Spinal cord (tissue), 10 donors: Measurements from ENCODE around the gene IRAK2. TPM values are rescaled to one million over a fixed set of nuclear protein-coding genes. Genes with fewer than 3 reads are reported as not detected.

Experiments
- DNase-seq, 6 donors: peaks; one replicate each; pipeline versions ENCODE4 v3.0.0 to v3.0.0-alpha.2; 2013 to 2015; ENCODE audit warnings: low spot score in 6 of 6, low read depth in 4 of 6
- H3K27ac ChIP-seq: one replicate; pipeline ENCODE4 v1.5.1; 2013; ENCODE audit warnings: low read depth, low read length, control low read depth
- H3K27me3 ChIP-seq: one replicate; pipeline ENCODE4 v1.6.1; 2013; ENCODE audit warnings: low read length; ENCODE audit not compliant: control insufficient read depth, insufficient read depth
- H3K36me3 ChIP-seq: one replicate; pipeline ENCODE4 v1.6.1; 2013; ENCODE audit warnings: low read length; ENCODE audit not compliant: control insufficient read depth, insufficient read depth
- H3K4me1 ChIP-seq: one replicate; pipeline ENCODE4 v1.6.1; 2013; ENCODE audit warnings: low read length; ENCODE audit not compliant: control insufficient read depth, insufficient read depth
- H3K4me3 ChIP-seq: one replicate; pipeline ENCODE4 v1.5.1; 2013; ENCODE audit warnings: low read depth, low read length, control low read depth
- H3K9me3 ChIP-seq: one replicate; pipeline ENCODE4 v1.6.1; 2013; ENCODE audit warnings: low read length; ENCODE audit not compliant: control insufficient read depth, insufficient read depth
- WGBS: methylation state at CpG from one replicate; pipeline ENCODE4 v1.1.5; 2013; ENCODE audit warnings: missing lambda C conversion rate; ENCODE audit not compliant: insufficient coverage; 5-methylcytosine and 5-hydroxymethylcytosine counted together
- polyA plus RNA-seq, 2 donors: library from polyadenylated mRNA; unstranded; fragments of 120-200 nt; gene quantifications; one replicate each; pipeline ENCODE4 v1.2.1, GENCODE V29; 2013; ENCODE audit not compliant: insufficient read length in 2 of 2
- total RNA-seq, 2 donors: library from RNA; depleted of rRNA in 1 of 2; stranded (reverse); fragments of 120-200 nt in 1 of 2; fragments of >200 nt in 1 of 2; gene quantifications; one replicate each; pipeline versions ENCODE4 v1.2.3 to v1.2.4, GENCODE V29; 2013 to 2014
- donor health status: healthy.

IRAK2 gene
- total and polyA plus RNA-seq, 4 donors, result 2.6 to 6.1 (median 5.0) TPM

- Histone ChIP-seq H3K27me3 (no peaks in the 10 kb centered on the region), H3K9me3 (no peaks in the 10 kb centered on the region), H3K4me1 (peaks cover 10% of the 10 kb centered on the region), H3K27ac (no peak overlapping the region), H3K4me3 (no peak overlapping the region), H3K36me3 (no peaks in the 10 kb centered on the region)
- 77% methylated on average over 9 of the region's 12 CpGs for WGBS
- DNase-seq, result no peak
Observed at GRCh38 chr3:10195366-10196089, 30.8 kb downstream of the IRAK2 start.

GRCh38 chr3:10196389-10197052 lies 31.8 kb downstream of the IRAK2 start:
- no peaks in the 10 kb centered on the region for H3K27me3 ChIP-seq
- H3K4me3 ChIP-seq, result no peak overlapping the region
- no peak overlapping the region for H3K27ac ChIP-seq
- H3K9me3 ChIP-seq, result no peaks in the 10 kb centered on the region
- no peak for DNase-seq
- WGBS, result 79% methylated on average over 9 of the region's 12 CpGs
- H3K36me3 ChIP-seq, result peaks cover 3% of the 10 kb centered on the region
- peaks cover 10% of the 10 kb centered on the region for H3K4me1 ChIP-seq

- H3K4me3 ChIP-seq, result no peak overlapping the region
- no peaks in the 10 kb centered on the region for H3K27me3 ChIP-seq
- WGBS, result no CpG with 5 or more reads among the region's 4 CpGs
Observed at GRCh38 chr3:10198226-10198625, 33.5 kb downstream of the IRAK2 start.

GRCh38 chr3:10198761-10199649 lies 34.3 kb downstream of the IRAK2 start:
- H3K27ac ChIP-seq, result no peak overlapping the region
- H3K9me3 ChIP-seq, result no peaks in the 10 kb centered on the region
- H3K27me3 ChIP-seq, result no peaks in the 10 kb centered on the region
- no peak overlapping the region for H3K4me3 ChIP-seq
- H3K36me3 ChIP-seq, result peaks cover 3% of the 10 kb centered on the region
- WGBS, result 81% methylated on average over 9 of the region's 12 CpGs
- H3K4me1 ChIP-seq, result peaks cover 6% of the 10 kb centered on the region
- no peak for DNase-seq

More at GRCh38 chr3:10198226-10198625, 33.5 kb downstream of the IRAK2 start:
- Histone ChIP-seq H3K9me3 (no peaks in the 10 kb centered on the region), H3K4me1 (peaks cover 6% of the 10 kb centered on the region), H3K27ac (no peak overlapping the region), H3K36me3 (peaks cover 3% of the 10 kb centered on the region)
- DNase-seq, result no peak

- H3K27me3 ChIP-seq, result no peaks in the 10 kb centered on the region
- no peak overlapping the region for H3K4me3 ChIP-seq
- H3K9me3 ChIP-seq, result no peaks in the 10 kb centered on the region
- H3K36me3 ChIP-seq, result peaks cover 8% of the 10 kb centered on the region
- no CpG with 5 or more reads among the region's 2 CpGs for WGBS
- H3K27ac ChIP-seq, result no peak overlapping the region
- H3K4me1 ChIP-seq, result no peaks in the 10 kb centered on the region
- no peak for DNase-seq
Observed at GRCh38 chr3:10204921-10205320, 40.2 kb downstream of the IRAK2 start.

- Histone ChIP-seq H3K4me3 (no peak overlapping the region), H3K27ac (no peak overlapping the region), H3K4me1 (no peaks in the 10 kb centered on the region), H3K9me3 (no peaks in the 10 kb centered on the region), H3K27me3 (no peaks in the 10 kb centered on the region), H3K36me3 (peaks cover 8% of the 10 kb centered on the region)
- WGBS, result 92% methylated on average over 6 of the region's 7 CpGs
- no peak for DNase-seq
Observed at GRCh38 chr3:10205451-10206165, 40.9 kb downstream of the IRAK2 start.

GRCh38 chr3:10206166-10206511 lies 41.4 kb downstream of the IRAK2 start:
- no peak overlapping the region for H3K27ac ChIP-seq
- H3K36me3 ChIP-seq, result peaks cover 6% of the 10 kb centered on the region
- 83% methylated on average over 5 of the region's 5 CpGs for WGBS

GRCh38 chr3:10213156-10213792 lies 48.6 kb downstream of the IRAK2 start:
- 83% methylated on average over 8 of the region's 9 CpGs for WGBS

More at GRCh38 chr3:10206166-10206511, 41.4 kb downstream of the IRAK2 start:
- H3K4me3 ChIP-seq, result no peak overlapping the region
- H3K9me3 ChIP-seq, result no peaks in the 10 kb centered on the region
- no peaks in the 10 kb centered on the region for H3K4me1 ChIP-seq
- no peak for DNase-seq
- no peaks in the 10 kb centered on the region for H3K27me3 ChIP-seq

More at GRCh38 chr3:10213156-10213792, 48.6 kb downstream of the IRAK2 start:
- no peaks in the 10 kb centered on the region for H3K27me3 ChIP-seq
- H3K4me3 ChIP-seq, result no peak overlapping the region
- H3K36me3 ChIP-seq, result no peaks in the 10 kb centered on the region
- no peak overlapping the region for H3K27ac ChIP-seq
- no peaks in the 10 kb centered on the region for H3K4me1 ChIP-seq
- DNase-seq, result no peak
- H3K9me3 ChIP-seq, result no peaks in the 10 kb centered on the region
